MM.1S (cell line): ENCODE results near the gene CLEC2D.

ENCODE experiments used
- CTCF ChIP-seq: fragments of 300-600 bp; sonication (generic); IDR thresholded peaks from 2 replicates; pipeline ENCODE4 v1.5.1; 2016; ENCODE audit warnings: antibody characterized with exemption, low read length, mixed read lengths
- EZH2 ChIP-seq: fragments of 300-600 bp; sonication (generic); optimal IDR thresholded peaks from 2 replicates; pipeline ENCODE3; 2017; ENCODE audit warnings: low read depth, mild to moderate bottlenecking, antibody characterized with exemption, low read length, mixed read lengths
- EZH2phosphoT487 ChIP-seq: fragments of 300-600 bp; sonication (generic); IDR thresholded peaks from 2 replicates; pipeline ENCODE4 v1.6.1; 2018; ENCODE audit warnings: antibody characterized with exemption, low read length

- no peak for TF ChIP-seq CTCF
- no peak for TF ChIP-seq EZH2
- no peak for TF ChIP-seq EZH2phosphoT487
Observed at GRCh38 chr12:9730591-9730990, 61.1 kb downstream of the CLEC2D start.
